LNCAP (cell line): ENCODE measurements around the gene NR5A2.

Experiments used
- CTCF ChIP-seq: fragments of 450-650 bp; IDR thresholded peaks from 2 replicates; pipeline ENCODE4 v1.5.1; 2017; ENCODE audit warnings: mild to moderate bottlenecking

Gene NR5A2

DNA sequence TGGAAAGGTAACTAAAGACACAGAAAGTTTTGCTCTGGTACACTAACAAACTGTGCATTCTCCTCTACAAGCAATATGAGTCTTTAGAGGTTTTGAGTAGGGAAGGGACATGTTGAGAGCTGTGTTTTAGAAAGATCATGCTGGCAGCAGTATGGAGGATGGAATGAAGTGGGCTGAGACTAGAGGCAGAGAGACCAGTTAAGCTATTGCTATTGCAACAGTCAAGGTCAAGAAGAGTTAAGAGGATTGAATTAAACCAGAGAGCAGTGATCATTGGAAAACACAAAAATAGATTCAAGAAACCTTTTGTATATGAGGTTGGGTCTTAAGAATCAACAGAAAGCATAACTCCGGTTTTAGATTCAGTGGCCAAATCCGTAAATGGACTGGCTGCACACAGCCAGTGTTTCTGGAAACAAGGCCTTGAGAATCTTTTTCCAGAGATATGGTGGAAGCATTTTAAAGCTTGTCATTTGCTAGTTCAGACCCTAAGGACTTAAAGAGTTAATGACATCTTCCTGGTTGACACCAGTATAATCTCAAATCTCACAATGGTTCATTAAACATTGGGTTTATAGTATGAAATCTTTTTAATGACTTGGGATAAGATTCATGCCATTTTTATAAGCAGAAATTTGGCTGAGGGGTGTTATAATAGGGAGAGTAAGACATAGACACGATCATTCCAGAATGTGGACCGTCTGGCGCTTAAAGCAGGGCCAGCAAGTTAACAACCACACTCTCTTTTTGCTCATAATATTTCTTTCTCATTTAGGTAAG lies 177.9 kb downstream of the NR5A2 start:
- no peak for TF ChIP-seq CTCF

GRCh38 chr1:200206340-200206739 lies 178.8 kb downstream of the NR5A2 start:
- no peak for TF ChIP-seq CTCF

DNA sequence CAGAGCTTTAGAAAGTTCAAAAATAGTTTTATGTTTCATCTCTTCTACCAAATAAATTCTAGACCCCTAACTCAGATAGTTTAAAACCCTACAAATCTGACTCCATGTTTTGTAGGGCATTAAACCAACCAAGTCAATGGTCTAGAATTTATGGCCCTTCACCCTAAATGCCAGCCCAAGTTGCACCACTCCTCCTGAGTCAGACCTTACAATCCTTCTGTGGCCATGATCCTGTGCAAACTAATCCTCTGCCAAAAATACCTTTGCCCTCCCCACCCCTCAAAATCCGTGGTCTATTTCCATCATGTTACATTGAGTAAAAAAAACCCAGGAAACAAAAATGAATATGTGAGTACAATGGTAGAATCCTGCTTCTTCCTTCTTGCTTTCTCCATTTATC lies 179.3 kb downstream of the NR5A2 start:
- TF ChIP-seq CTCF, result no peak

DNA sequence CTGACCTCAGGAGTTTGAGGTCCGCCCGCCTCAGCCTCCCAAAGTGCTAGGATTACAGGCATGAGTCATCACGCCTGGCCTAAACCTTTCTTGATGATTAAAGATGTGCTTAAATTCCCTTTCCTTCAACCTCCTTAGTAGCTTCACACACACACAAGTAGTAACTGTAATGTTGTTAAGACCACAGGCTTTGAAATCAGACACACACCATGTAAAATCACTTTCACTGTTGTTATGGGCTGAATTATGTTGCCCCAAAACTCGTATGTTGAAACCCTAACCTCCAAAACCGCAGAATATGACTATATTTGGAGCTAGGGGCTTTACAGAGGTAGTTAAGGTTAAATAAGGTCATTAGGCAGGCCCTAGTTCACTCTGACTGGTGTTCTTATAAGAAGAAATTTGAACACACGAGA lies 180.2 kb downstream of the NR5A2 start:
- no peak for TF ChIP-seq CTCF

GRCh38 chr1:200211157-200211556 lies 183.6 kb downstream of the NR5A2 start:
- no peak for TF ChIP-seq CTCF

- TF ChIP-seq CTCF, result no peak
Measured at GRCh38 chr1:200213392-200213791, 185.9 kb downstream of the NR5A2 start.

DNA sequence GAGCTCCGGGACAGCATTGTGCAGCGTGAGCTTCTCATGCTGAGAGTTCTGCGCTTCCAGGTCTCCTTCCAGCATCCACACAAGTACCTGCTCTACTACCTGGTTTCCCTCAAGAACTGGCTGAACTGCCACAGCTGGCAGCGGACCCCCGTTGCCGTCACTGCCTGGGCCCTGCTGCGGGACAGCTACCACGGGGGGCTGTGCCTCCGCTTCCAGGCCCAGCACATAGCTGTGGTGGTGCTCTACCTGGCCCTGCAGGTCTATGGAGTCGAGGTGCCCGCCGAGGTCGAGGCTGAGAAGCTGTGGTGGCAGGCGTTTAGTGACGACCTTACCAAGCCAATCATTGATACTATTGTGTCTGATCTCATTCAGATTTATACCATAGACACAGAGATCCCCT lies 186.4 kb downstream of the NR5A2 start:
- no peak for TF ChIP-seq CTCF

GRCh38 chr1:200215350-200215749 lies 187.8 kb downstream of the NR5A2 start:
- no peak for TF ChIP-seq CTCF
